Caco-2 (cell line): ENCODE measurements around the gene PLCB1. TPM values are rescaled to one million over a fixed set of nuclear protein-coding genes. Genes with fewer than 3 reads are reported as not detected.

Experiments used
- BruUV-seq: library from RNA; stranded (reverse); fragments of 400-500 nt; replicated peaks from 2 replicates; lab custom pipeline; 2021; lab: Mats Ljungman, UMichigan
- CTCF ChIA-PET: fragments of 300-600 bp; sonication (Branson Sonifier 250); formaldehyde crosslinking; loops from one replicate; lab custom pipeline; 2022; ENCODE audit warnings: antibody characterized with exemption; lab: Charles Lee
- POLR2A ChIA-PET: fragments of 300-600 bp; sonication (Branson Sonifier 250); formaldehyde crosslinking; loops from one replicate; lab custom pipeline; 2022; ENCODE audit warnings: antibody characterized with exemption; lab: Charles Lee
- DNase-seq, 2 experiments: peaks; one replicate each; pipeline versions ENCODE4 v3.0.0 to v3.0.0-alpha.2; 2020 to 2022
- H3K27me3 ChIP-seq: replicated peaks from 2 replicates; pipeline ENCODE4 v1.6.0; 2011; ENCODE audit warnings: low read length; ENCODE audit not compliant: control insufficient read depth, insufficient read depth
- H3K36me3 ChIP-seq: 2 replicates; pipeline ENCODE4 v1.5.1; 2011; ENCODE audit warnings: low read length; ENCODE audit not compliant: control insufficient read depth, insufficient read depth
- H3K4me1 ChIP-seq: fragments of 250-450 bp; sonication (Bioruptor Pico); 2 replicates; pipeline ENCODE4 v1.5.1; 2020; ENCODE audit warnings: mild to moderate bottlenecking
- H3K4me3 ChIP-seq: 2 replicates; pipeline ENCODE4 v1.5.1; 2011; ENCODE audit warnings: low read depth, mild to moderate bottlenecking, control low read depth, low read length
- H3K9me3 ChIP-seq: fragments of 250-450 bp; sonication (Bioruptor Pico); 2 replicates; pipeline ENCODE4 v1.5.1; 2020; ENCODE audit warnings: mild to moderate bottlenecking, moderate library complexity
- H3K27ac Mint-ChIP-seq: one replicate; pipeline ENCODE4 v1.8.0; 2022; ENCODE audit warnings: mixed read lengths; ENCODE audit not compliant: unreplicated experiment
- H3K27me3 Mint-ChIP-seq: one replicate; pipeline ENCODE4 v1.8.0; 2022; ENCODE audit warnings: mixed read lengths; ENCODE audit not compliant: insufficient read depth, unreplicated experiment
- H3K36me3 Mint-ChIP-seq: one replicate; pipeline ENCODE4 v1.8.0; 2022; ENCODE audit warnings: mild to moderate bottlenecking, mixed read lengths; ENCODE audit not compliant: insufficient read depth, unreplicated experiment
- H3K4me1 Mint-ChIP-seq: one replicate; pipeline ENCODE4 v1.8.0; 2022; ENCODE audit warnings: low read depth, mixed read lengths; ENCODE audit not compliant: unreplicated experiment
- H3K4me3 Mint-ChIP-seq: one replicate; pipeline ENCODE4 v1.8.0; 2022; ENCODE audit warnings: mild to moderate bottlenecking, moderate library complexity, mixed read lengths; ENCODE audit not compliant: unreplicated experiment
- H3K9me3 Mint-ChIP-seq: one replicate; pipeline ENCODE4 v1.8.0; 2022; ENCODE audit warnings: mixed read lengths; ENCODE audit not compliant: unreplicated experiment
- CTCF ChIP-seq, 2 experiments: fragments of 200-600 bp in 1 of 2; IDR thresholded peaks; 1 replicate in 1 of 2; 2 replicates in 1 of 2; pipeline versions ENCODE4 v1.5.1 to v1.8.0; 2011 to 2022; ENCODE audit warnings: antibody characterized with exemption in 1 of 2, control low read depth in 1 of 2, inconsistent platforms in 1 of 2, low read depth in 1 of 2, low read length in 1 of 2, mild to moderate bottlenecking in 1 of 2, moderate library complexity in 1 of 2; ENCODE audit not compliant: insufficient read depth in 1 of 2, severe bottlenecking in 1 of 2, unreplicated experiment in 1 of 2
- intact Hi-C: fragments of 100-400 bp; cut with micrococcal nuclease; formaldehyde crosslinking; loops from one replicate; pipeline ENCODE4 v1.10.0; 2022; ENCODE audit not compliant: unreplicated experiment
- total RNA-seq: library from RNA; stranded (reverse); gene quantifications from 2 replicates; pipeline ENCODE4 v1.2.3, GENCODE V29; 2022

PLCB1 gene
- total RNA-seq, 1 experiment from 2014 or later: 105 TPM

- Mint-ChIP-seq H3K9me3 (peaks cover 8% of the 10 kb centered on the region), H3K27me3 (no peaks in the 10 kb centered on the region), H3K36me3 (peaks cover 35% of the 10 kb centered on the region), H3K4me3 (no peak overlapping the region), H3K27ac (no peak overlapping the region), H3K4me1 (peaks cover 6% of the 10 kb centered on the region)
- Histone ChIP-seq H3K36me3 (no peaks in the 10 kb centered on the region; the same call in 1 of the 2 replicates), H3K4me3 (no peak overlapping the region), H3K27me3 (no peaks in the 10 kb centered on the region), H3K9me3 (no peaks in the 10 kb centered on the region), H3K4me1 (no peaks in the 10 kb centered on the region)
- ChIA-PET POLR2A (no interaction called here), CTCF (no interaction called here)
- TF ChIP-seq CTCF (IDR thresholded peaks at IDR 0.05; ENCODE audit: insufficient read depth in 1 of 2, low read depth in 1 of 2, low read length in 1 of 2, severe bottlenecking in 1 of 2, unreplicated experiment in 1 of 2): no peak
- intact Hi-C loops: no loop called here
- no TSS peak for BruUV-seq
- DNase-seq: no peak
Observed at GRCh38 chr20:8647961-8648441, 515.9 kb downstream of the PLCB1 start.

GRCh38 chr20:8648466-8648865 lies 516.4 kb downstream of the PLCB1 start:
- no peak for TF ChIP-seq CTCF (IDR thresholded peaks at IDR 0.05; ENCODE audit: insufficient read depth in 1 of 2, low read depth in 1 of 2, low read length in 1 of 2, severe bottlenecking in 1 of 2, unreplicated experiment in 1 of 2)
- Histone ChIP-seq H3K4me3 (no peak overlapping the region), H3K4me1 (no peaks in the 10 kb centered on the region), H3K36me3 (no peaks in the 10 kb centered on the region; the same call in 1 of the 2 replicates), H3K9me3 (no peaks in the 10 kb centered on the region), H3K27me3 (no peaks in the 10 kb centered on the region)
- ChIA-PET CTCF (no interaction called here), POLR2A (no interaction called here)
- Mint-ChIP-seq H3K27ac (no peak overlapping the region), H3K36me3 (peaks cover 30% of the 10 kb centered on the region), H3K27me3 (no peaks in the 10 kb centered on the region), H3K9me3 (peaks cover 3% of the 10 kb centered on the region), H3K4me1 (peaks cover 1% of the 10 kb centered on the region), H3K4me3 (no peak overlapping the region)
- no TSS peak for BruUV-seq
- intact Hi-C loops: no loop called here
- no peak for DNase-seq

- TF ChIP-seq CTCF (IDR thresholded peaks at IDR 0.05; ENCODE audit: insufficient read depth in 1 of 2, low read depth in 1 of 2, low read length in 1 of 2, severe bottlenecking in 1 of 2, unreplicated experiment in 1 of 2): no peak
- Mint-ChIP-seq H3K4me1 (peaks cover 9% of the 10 kb centered on the region), H3K27ac (no peak overlapping the region), H3K4me3 (no peak overlapping the region), H3K36me3 (peaks cover 20% of the 10 kb centered on the region), H3K9me3 (no peaks in the 10 kb centered on the region), H3K27me3 (no peaks in the 10 kb centered on the region)
- no peak for DNase-seq
- no peak overlapping the region for H3K4me3 ChIP-seq
- ChIA-PET POLR2A (no interaction called here), CTCF (no interaction called here)
- H3K9me3 ChIP-seq: no peaks in the 10 kb centered on the region
- H3K36me3 ChIP-seq: no peaks in the 10 kb centered on the region; the same call in 1 of the 2 replicates
- no peaks in the 10 kb centered on the region for H3K27me3 ChIP-seq
- no TSS peak for BruUV-seq
- H3K4me1 ChIP-seq: 0 out of 2 replicates have a peak, but pooled peaks cover 6% of the 10 kb centered on the region
- intact Hi-C loops: no loop called here
Observed at GRCh38 chr20:8652396-8652795, 520.3 kb downstream of the PLCB1 start.
